H1 (cell line): Measurements from ENCODE around the gene ZNF699. TPM values are rescaled to one million over a fixed set of nuclear protein-coding genes. Genes with fewer than 3 reads are reported as not detected.

Experiments
- CTCF ChIA-PET: fragments of 300-600 bp; sonication (Branson Sonifier 250); formaldehyde crosslinking; loops from one replicate; lab custom pipeline; 2021; ENCODE audit not compliant: partially characterized antibody; lab: Charles Lee
- POLR2A ChIA-PET: fragments of 300-600 bp; sonication (Branson Sonifier 250); formaldehyde crosslinking; loops from one replicate; lab custom pipeline; 2021; ENCODE audit warnings: inconsistent platforms; ENCODE audit not compliant: partially characterized antibody; lab: Charles Lee
- DNase-seq, 2 experiments: peaks; one replicate each; pipeline versions ENCODE4 v3.0.0 to v3.0.0-alpha.2; 2010 to 2022; ENCODE audit warnings: low spot score in 2 of 2, low read depth in 1 of 2, mixed read lengths in 1 of 2
- FAIRE-seq: peaks from 2 replicates; lab custom pipeline; 2011; peaks lifted over from hg19 to GRCh38; lab: Jason Lieb, UNC
- H2AFZ ChIP-seq: 2 replicates; pipeline ENCODE4 v1.8.1; 2012; ENCODE audit warnings: low read length, inconsistent platforms
- H2AK5ac ChIP-seq: 2 replicates; pipeline ENCODE4 v1.6.1; 2013; ENCODE audit warnings: low read depth, low read length
- H2BK120ac ChIP-seq: replicated peaks from 2 replicates; pipeline ENCODE3; 2013; ENCODE audit warnings: low read depth, low read length, inconsistent platforms
- H2BK12ac ChIP-seq: 2 replicates; pipeline ENCODE4 v1.6.1; 2013; ENCODE audit warnings: low read depth, low read length
- H2BK15ac ChIP-seq: 2 replicates; pipeline ENCODE4 v1.6.1; 2013; ENCODE audit warnings: low read length
- H2BK20ac ChIP-seq: 2 replicates; pipeline ENCODE4 v1.6.1; 2013; ENCODE audit warnings: low read length
- H2BK5ac ChIP-seq: 2 replicates; pipeline ENCODE4 v1.6.1; 2013; ENCODE audit warnings: low read depth, low read length
- H3K14ac ChIP-seq: 2 replicates; pipeline ENCODE4 v1.6.1; 2013; ENCODE audit warnings: inconsistent platforms; ENCODE audit not compliant: insufficient read length
- H3K18ac ChIP-seq: 2 replicates; pipeline ENCODE4 v1.6.1; 2013; ENCODE audit warnings: low read length; ENCODE audit errors: extremely low read depth
- H3K23ac ChIP-seq: 2 replicates; pipeline ENCODE4 v1.6.1; 2013; ENCODE audit warnings: inconsistent platforms; ENCODE audit not compliant: insufficient read length
- H3K23me2 ChIP-seq: 2 replicates; pipeline ENCODE4 v1.6.1; 2013; ENCODE audit warnings: low read depth, low read length
- H3K27ac ChIP-seq: 2 replicates; pipeline ENCODE4 v1.6.1; 2011; ENCODE audit warnings: low read depth, low read length, inconsistent platforms
- H3K27me3 ChIP-seq, 4 experiments: replicated peaks in 1 of 4; 1 replicate in 1 of 4; 2 replicates in 3 of 4; pipeline versions ENCODE4 v1.6.1 to v1.8.1; 2011 to 2013; ENCODE audit warnings: low read length in 3 of 4, mild to moderate bottlenecking in 3 of 4, inconsistent platforms in 2 of 4, mixed read lengths in 2 of 4, moderate library complexity in 1 of 4; ENCODE audit not compliant: control insufficient read depth in 3 of 4, insufficient read depth in 3 of 4; ENCODE audit errors: extremely low read depth in 1 of 4
- H3K36me3 ChIP-seq, 4 experiments: 2 replicates each; pipeline versions ENCODE4 v1.6.1 to v1.8.1; 2011 to 2013; ENCODE audit warnings: mild to moderate bottlenecking in 4 of 4, low read length in 3 of 4, moderate library complexity in 2 of 4, control low read depth in 1 of 4, inconsistent platforms in 1 of 4; ENCODE audit not compliant: insufficient read depth in 4 of 4, control insufficient read depth in 2 of 4
- H3K4ac ChIP-seq: replicated peaks from 2 replicates; pipeline ENCODE3; 2013; ENCODE audit warnings: low read length, low read depth, mixed read lengths, inconsistent platforms; ENCODE audit not compliant: insufficient read length
- H3K4me1 ChIP-seq, 4 experiments: replicated peaks in 1 of 4; 1 replicate in 1 of 4; 2 replicates in 3 of 4; pipeline versions ENCODE4 v1.6.1 to v1.8.1; 2011 to 2013; ENCODE audit warnings: low read length in 3 of 4, inconsistent platforms in 2 of 4, mixed read lengths in 1 of 4; ENCODE audit not compliant: insufficient read depth in 4 of 4, control insufficient read depth in 3 of 4
- H3K4me2 ChIP-seq, 2 experiments: 2 replicates each; pipeline versions ENCODE4 v1.6.1 to v1.8.1; 2011 to 2013; ENCODE audit warnings: low read depth in 2 of 2, low read length in 2 of 2, control low read depth in 1 of 2, inconsistent platforms in 1 of 2, mild to moderate bottlenecking in 1 of 2; ENCODE audit not compliant: insufficient read depth in 1 of 2
- H3K4me3 ChIP-seq, 4 experiments: fragments of 200-600, 300-600 bp in 1 of 4; sonication (generic), shearing (Covaris generic), sonication (Bioruptor Twin) in 1 of 4; 2 replicates each; pipeline versions ENCODE4 v1.5.1 to v1.8.1; 2011 to 2016; ENCODE audit warnings: low read length in 4 of 4, low read depth in 3 of 4, control low read depth in 2 of 4, inconsistent platforms in 2 of 4, mild to moderate bottlenecking in 2 of 4, mixed read lengths in 1 of 4, moderate library complexity in 1 of 4; ENCODE audit not compliant: insufficient read depth in 2 of 4; ENCODE audit errors: extremely low read depth in 1 of 4
- H3K56ac ChIP-seq: replicated peaks from 2 replicates; pipeline ENCODE3; 2013; ENCODE audit warnings: low read depth, mild to moderate bottlenecking, mixed read lengths, low read length, inconsistent platforms; ENCODE audit not compliant: insufficient read length
- H3K79me1 ChIP-seq: 2 replicates; pipeline ENCODE4 v1.6.1; 2013; ENCODE audit warnings: low read depth, low read length, control low read depth
- H3K79me2 ChIP-seq, 2 experiments: 2 replicates each; pipeline versions ENCODE4 v1.6.1 to v1.8.1; 2012 to 2013; ENCODE audit warnings: low read length in 2 of 2, mild to moderate bottlenecking in 2 of 2, inconsistent platforms in 1 of 2; ENCODE audit not compliant: insufficient read depth in 2 of 2, control insufficient read depth in 1 of 2
- H3K9ac ChIP-seq, 4 experiments: replicated peaks in 1 of 4; 1 replicate in 1 of 4; 2 replicates in 3 of 4; pipeline versions ENCODE4 v1.6.1 to v1.8.1; 2011 to 2013; ENCODE audit warnings: low read depth in 3 of 4, low read length in 3 of 4, control low read depth in 2 of 4, mild to moderate bottlenecking in 2 of 4, moderate library complexity in 2 of 4, inconsistent platforms in 1 of 4; ENCODE audit errors: extremely low read depth in 1 of 4
- H3K9me3 ChIP-seq, 2 experiments: 2 replicates each; pipeline versions ENCODE4 v1.6.1 to v1.8.1; 2012 to 2013; ENCODE audit warnings: mild to moderate bottlenecking in 2 of 2, moderate library complexity in 2 of 2, control low read depth in 1 of 2, inconsistent platforms in 1 of 2, low read depth in 1 of 2, low read length in 1 of 2, mixed read lengths in 1 of 2; ENCODE audit not compliant: insufficient read depth in 2 of 2
- H4K20me1 ChIP-seq, 2 experiments: replicated peaks in 1 of 2; 2 replicates each; pipeline versions ENCODE3 to v1.8.1; 2011 to 2013; ENCODE audit warnings: inconsistent platforms in 2 of 2, low read length in 2 of 2, mild to moderate bottlenecking in 1 of 2; ENCODE audit not compliant: insufficient read depth in 2 of 2, control insufficient read depth in 1 of 2
- H4K5ac ChIP-seq: 2 replicates; pipeline ENCODE4 v1.6.1; 2013; ENCODE audit warnings: low read length, low read depth, mixed read lengths, inconsistent platforms; ENCODE audit not compliant: insufficient read length
- H4K8ac ChIP-seq: 2 replicates; pipeline ENCODE4 v1.8.0; 2013; ENCODE audit warnings: mild to moderate bottlenecking, moderate library complexity, low read length, inconsistent platforms; ENCODE audit not compliant: insufficient read depth; ENCODE audit errors: extremely low read depth
- H4K91ac ChIP-seq: replicated peaks from 2 replicates; pipeline ENCODE3; 2013; ENCODE audit warnings: low read length, mixed read lengths, inconsistent platforms; ENCODE audit not compliant: insufficient read length
- CHD2 ChIP-seq: IDR thresholded peaks from 2 replicates; pipeline ENCODE4 v1.6.1; 2012; ENCODE audit warnings: low read length, improper control_type of control experiment
- CTCF ChIP-seq, 3 experiments: IDR thresholded peaks; 1 replicate in 2 of 3; 2 replicates in 1 of 3; pipeline versions ENCODE4 v1.5.1 to v1.6.1; 2011; ENCODE audit warnings: low read length in 3 of 3, mild to moderate bottlenecking in 3 of 3, inconsistent platforms in 2 of 3, low read depth in 1 of 3, moderate library complexity in 1 of 3; ENCODE audit not compliant: insufficient read depth in 1 of 3; ENCODE audit errors: control extremely low read depth in 1 of 3
- HDAC6 ChIP-seq: IDR thresholded peaks from one replicate; pipeline ENCODE4 v1.7.1; 2012; ENCODE audit warnings: low read depth, mild to moderate bottlenecking, inconsistent platforms, low read length, moderate library complexity
- PHF8 ChIP-seq: fragments of 200-600 bp; sonication (generic); conservative IDR thresholded peaks from 2 replicates; pipeline ENCODE4 v1.7.1; 2012; ENCODE audit warnings: low read depth, mild to moderate bottlenecking, inconsistent platforms, low read length, moderate library complexity
- RAD21 ChIP-seq, 2 experiments: IDR thresholded peaks in 1 of 2; conservative IDR thresholded peaks in 1 of 2; 2 replicates each; pipeline ENCODE4 v1.6.1; 2011; ENCODE audit warnings: low read depth in 2 of 2, low read length in 2 of 2, improper control_type of control experiment in 1 of 2, inconsistent platforms in 1 of 2, mild to moderate bottlenecking in 1 of 2, moderate library complexity in 1 of 2
- RNF2 ChIP-seq: fragments of 200-900, 300-1000 bp; sonication (generic); IDR thresholded peaks from 2 replicates; pipeline ENCODE4 v1.7.1; 2016; ENCODE audit warnings: borderline replicate concordance, low read depth, mild to moderate bottlenecking, antibody characterized with exemption, low read length; ENCODE audit not compliant: poor library complexity, severe bottlenecking; ENCODE audit errors: missing control alignments
- SAP30 ChIP-seq: fragments of 300-600 bp; sonication (generic); IDR thresholded peaks from 2 replicates; pipeline ENCODE4 v1.7.1; 2012; ENCODE audit warnings: low read length, moderate library complexity, mild to moderate bottlenecking, inconsistent platforms; ENCODE audit not compliant: insufficient read depth, insufficient replicate concordance
- SUZ12 ChIP-seq: fragments of 200-600 bp; sonication (generic); IDR thresholded peaks from 2 replicates; pipeline ENCODE4 v1.6.1; 2012; ENCODE audit warnings: mild to moderate bottlenecking, inconsistent platforms, low read length, moderate library complexity, mixed read lengths
- ZNF274 ChIP-seq: IDR thresholded peaks from 2 replicates; pipeline ENCODE4 v1.7.0; 2012; ENCODE audit warnings: low read length, borderline replicate concordance; ENCODE audit errors: extremely low read depth
- WGBS, 2 experiments: shearing (Covaris generic) in 1 of 2; methylation state at CpG; one replicate each; pipeline versions ENCODE4 v1.1.6 to v1.1.7; 2013 to 2015; ENCODE audit warnings: low lambda C conversion rate in 2 of 2, mixed read lengths in 2 of 2, inconsistent platforms in 1 of 2, low coverage in 1 of 2, missing lambda C conversion rate in 1 of 2; ENCODE audit not compliant: insufficient replicate concordance in 2 of 2, insufficient coverage in 1 of 2, insufficient read length in 1 of 2; ENCODE audit errors: extremely low coverage in 1 of 2, missing lambda C conversion rate in 1 of 2; 5-methylcytosine and 5-hydroxymethylcytosine counted together
- polyA plus RNA-seq, 7 experiments: library from polyadenylated mRNA; depleted of rRNA in 3 of 7; stranded (reverse) in 5 of 7; unstranded in 2 of 7; fragments of >200 nt in 5 of 7; fragments of 200-250 nt in 2 of 7; gene quantifications; 1 replicate in 5 of 7; 2 replicates in 1 of 7; 4 replicates in 1 of 7; pipeline versions ENCODE4 v1.2.1 to v1.2.3, GENCODE V29; 2011 to 2013; ENCODE audit warnings: missing spikeins in 2 of 7, mixed read lengths in 2 of 7
- total RNA-seq: library from RNA; stranded (reverse); fragmentation: NEBNext Ultra II Directional; extraction: Animal tissue kit (Norgen Biotek cat#: 25700); gene quantifications from 2 replicates; pipeline ENCODE4 v1.2.1, GENCODE V29; 2021

The ZNF699 gene
- total and polyA plus RNA-seq, 2 of the 8 experiments (the other 6 are each of a cell fraction or from before 2014, with no cell fraction given), result 1.00 to 3.3 TPM

- CTCF ChIA-PET, result interaction anchor here (0.8 to 1.6 kb wide), 3 partner anchors 11 to 301 kb away, joined by 3 to 5 read pairs (median 3); no protein-coding TSS in a partner anchor
- no peak for TF ChIP-seq RAD21 (IDR thresholded peaks at IDR 0.05 in 1 of 2, conservative IDR thresholded peaks at IDR 0.05 in 1 of 2; ENCODE audit: low read depth in 2 of 2, low read length in 2 of 2)
- no peak for TF ChIP-seq SUZ12
- no peak for TF ChIP-seq HDAC6
- TF ChIP-seq SAP30, result no peak
- no peak for TF ChIP-seq ZNF274
- TF ChIP-seq CTCF (IDR thresholded peaks at IDR 0.05; ENCODE audit: control extremely low read depth in 1 of 3, insufficient read depth in 1 of 3, low read depth in 1 of 3, low read length in 3 of 3), result no peak
- TF ChIP-seq PHF8, result no peak
- no peak for TF ChIP-seq CHD2
- no peak for TF ChIP-seq RNF2
Measured at GRCh38 chr19:9289231-9289884, 20.3 kb downstream of the ZNF699 start.

More at GRCh38 chr19:9289231-9289884, 20.3 kb downstream of the ZNF699 start:
- Histone ChIP-seq H3K23ac (no peak overlapping the region), H3K9ac (no peak overlapping the region), H2BK15ac (no peak overlapping the region), H3K18ac (no peak overlapping the region), H2BK5ac (no peak overlapping the region), H2BK120ac (no peak overlapping the region), H2BK12ac (no peak overlapping the region), H4K91ac (no peak overlapping the region), H2AFZ (no peak overlapping the region), H3K4me2 (no peak overlapping the region), H3K9me3 (peaks cover 55 to 74% of the 10 kb centered on the region in 2 experiments), H3K4me3 (no peak overlapping the region), H2AK5ac (no peak overlapping the region), H4K8ac (no peak overlapping the region), H4K5ac (no peak overlapping the region), H3K23me2 (no peaks in the 10 kb centered on the region), H3K79me2 (no peaks in the 10 kb centered on the region), H3K56ac (no peak overlapping the region), H3K14ac (no peak overlapping the region), H3K4me1 (no peaks in the 10 kb centered on the region), H3K79me1 (no peaks in the 10 kb centered on the region), H2BK20ac (no peak overlapping the region), H3K27me3 (no peaks in the 10 kb centered on the region), H3K36me3 (no peaks in the 10 kb centered on the region; a peak in 1 of 8 replicates), H4K20me1 (no peaks in the 10 kb centered on the region), H3K4ac (no peak overlapping the region), H3K27ac (no peak overlapping the region)
- WGBS, 2 experiments, result 82% methylated on average over 2 of the region's 2 CpGs; no CpG with 5 or more reads in 1 of the 2 experiments
- DNase-seq, result no peak
- no peak for FAIRE-seq
- POLR2A ChIA-PET, result no interaction called here
